CD4-positive, alpha-beta T cell treated with Interleukin-2 at 100 ng/mL for 4 hours (primary cell): Measurements from ENCODE around the gene TBC1D24.
A peak's percentile ranks its signal among the peaks of the same experiment; 100 is the strongest.

ENCODE experiments used
- DNase-seq: peaks from one replicate; pipeline ENCODE4 v3.0.0-alpha.2; 2020; ENCODE audit warnings: low spot score

The TBC1D24 gene

DNA sequence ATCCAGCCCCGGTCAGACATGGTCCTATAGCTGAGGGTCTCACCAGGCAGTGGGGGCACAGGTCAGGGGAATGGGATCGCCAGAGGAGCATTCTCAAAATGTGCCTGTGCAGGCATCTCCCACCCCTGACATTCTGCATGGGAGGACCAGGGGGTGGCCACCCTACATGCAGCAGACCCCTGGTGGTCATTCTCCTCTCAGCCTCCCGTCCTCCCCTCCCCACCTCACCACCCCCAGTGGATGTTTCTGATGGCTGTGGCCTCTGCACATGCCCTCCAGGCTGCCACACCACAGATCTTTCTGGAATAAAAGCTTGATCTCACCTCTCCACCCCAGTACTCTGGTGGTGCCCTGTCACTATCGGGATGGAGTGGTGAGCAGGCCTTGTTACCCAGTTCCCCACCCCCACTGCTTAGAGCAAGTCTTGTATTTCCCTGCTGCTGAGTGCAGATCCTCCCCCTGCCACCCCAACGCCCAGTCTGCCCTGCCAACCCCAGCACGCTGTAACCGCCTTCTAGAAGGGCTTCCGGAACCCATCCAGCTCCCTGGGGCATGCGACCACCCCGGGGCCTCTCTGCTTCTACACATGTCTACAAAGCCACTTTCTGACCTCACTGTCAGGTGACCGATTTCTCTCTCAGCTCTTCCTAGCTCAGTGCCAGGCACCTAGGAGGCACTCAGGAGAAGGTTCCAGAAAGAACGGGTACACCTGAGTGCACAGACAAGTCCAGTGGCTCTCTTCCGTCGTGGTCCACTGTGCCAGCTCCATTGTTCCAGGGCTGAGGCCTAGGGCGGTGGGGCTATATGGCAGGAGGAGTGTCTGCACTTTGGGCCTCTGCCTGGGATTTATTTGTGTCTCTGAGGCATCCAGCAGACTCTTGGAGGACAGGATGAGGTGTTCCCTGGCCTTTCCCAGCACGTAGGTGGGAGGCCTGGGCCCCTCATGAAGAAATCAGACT lies 9.3 kb downstream of the TBC1D24 start:
- DNase-seq, result no peak

DNA sequence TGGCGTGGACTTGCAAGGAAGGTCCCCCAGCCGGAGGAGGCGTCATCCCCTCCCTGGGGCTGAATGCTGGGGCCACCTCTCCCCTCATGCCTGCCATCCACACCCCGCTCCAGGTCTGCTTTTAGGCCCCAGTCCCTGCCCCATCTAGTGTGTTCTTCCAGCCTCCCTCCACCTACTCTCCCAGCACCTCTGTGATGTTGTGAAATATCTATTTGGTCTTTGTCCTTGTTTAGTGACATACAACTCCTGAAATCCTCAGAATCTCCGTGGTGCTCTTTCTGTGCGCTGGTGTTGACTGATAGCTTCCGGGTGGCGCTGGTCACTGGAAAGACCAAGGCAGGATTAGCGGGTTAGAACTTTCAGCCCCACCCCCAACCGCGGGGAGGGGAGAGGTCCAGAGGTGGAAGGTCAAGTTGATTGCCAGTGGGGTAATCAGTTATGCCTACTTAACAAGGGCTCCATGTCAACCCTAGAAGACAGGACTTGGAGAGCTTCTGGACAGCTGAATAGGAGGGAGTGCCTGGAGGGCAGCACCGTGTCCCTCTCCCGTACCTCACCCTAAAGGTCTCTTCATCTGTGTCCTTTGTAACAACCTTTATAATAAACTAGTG lies 10.1 kb downstream of the TBC1D24 start:
- DNase-seq, result no peak

DNA sequence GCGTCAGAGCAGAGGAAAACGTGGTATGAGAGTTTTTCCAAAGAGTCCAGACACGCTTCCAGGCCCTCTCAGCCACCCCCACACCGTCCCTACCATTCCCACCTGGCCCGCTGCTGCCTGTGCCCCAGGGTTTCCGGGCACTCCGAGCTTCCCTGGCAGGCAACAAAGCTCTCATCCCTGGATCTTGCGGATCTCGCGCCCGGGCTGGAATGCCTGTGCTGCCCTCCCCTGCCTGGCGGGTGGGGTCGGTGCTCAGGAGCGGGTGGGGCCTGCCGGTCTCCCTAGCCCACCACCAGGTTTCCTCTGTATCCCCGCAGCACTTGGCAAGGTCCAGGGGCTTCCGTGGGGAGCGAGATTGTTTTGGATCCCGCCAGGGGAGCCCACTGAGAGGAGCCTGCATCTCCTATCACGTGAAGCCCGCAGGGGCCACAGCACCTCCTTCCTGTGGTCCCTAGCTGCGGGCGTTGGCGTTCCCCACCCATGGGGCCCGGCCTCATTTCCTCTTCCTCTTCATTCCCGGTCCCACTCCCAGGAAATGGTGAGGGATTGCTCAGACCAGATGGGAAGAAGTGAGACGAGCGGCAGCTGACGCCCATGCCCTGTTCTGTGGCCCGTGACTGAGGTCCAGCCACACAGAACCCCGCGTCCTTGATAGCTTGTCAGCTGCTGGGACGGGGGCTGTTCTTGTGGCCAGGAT lies 11.0 kb downstream of the TBC1D24 start:
- no peak for DNase-seq

DNA sequence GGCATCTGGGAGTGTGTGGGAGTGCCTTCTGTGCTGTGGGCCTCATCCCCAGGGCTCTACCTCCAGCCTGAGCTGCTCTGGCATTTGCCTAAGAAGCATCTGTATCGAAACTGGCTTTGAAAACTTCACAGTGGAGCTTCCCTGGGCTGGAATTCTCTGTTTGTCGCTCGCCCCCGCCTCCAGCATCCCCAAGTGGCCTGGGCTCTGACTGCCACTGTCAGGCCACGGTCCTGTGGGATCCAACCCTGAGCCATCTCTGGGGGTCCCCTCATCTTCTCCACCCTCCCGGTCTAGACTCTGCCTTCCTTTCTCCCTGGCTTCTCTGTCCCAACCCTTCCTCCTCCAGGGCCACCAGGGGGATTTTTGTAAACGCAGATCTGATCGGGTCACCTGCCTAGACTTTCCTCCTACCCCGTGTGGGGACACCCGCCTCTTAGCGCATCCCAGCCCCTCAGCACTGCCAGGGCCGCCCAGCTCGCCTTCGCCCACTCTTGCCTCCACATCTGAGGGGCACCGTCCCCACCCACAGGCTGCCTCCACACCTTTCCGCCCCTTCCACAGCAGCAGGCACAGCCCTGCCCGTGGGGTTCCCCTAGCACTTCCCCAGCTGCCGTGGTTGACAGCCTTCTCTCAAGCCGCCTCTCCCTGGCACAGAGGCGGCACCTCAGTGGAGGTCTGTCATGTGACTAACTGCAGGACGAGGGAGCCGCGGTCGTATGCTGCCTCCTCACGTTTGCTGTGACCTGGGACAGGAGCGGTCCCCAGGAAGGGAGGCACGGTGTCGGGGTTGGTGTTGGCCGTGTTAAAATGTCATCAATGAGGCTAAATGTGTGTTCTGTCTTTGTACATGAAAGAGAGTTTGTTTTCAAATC lies 12.0 kb downstream of the TBC1D24 start:
- peak; percentile 83 for DNase-seq

DNA sequence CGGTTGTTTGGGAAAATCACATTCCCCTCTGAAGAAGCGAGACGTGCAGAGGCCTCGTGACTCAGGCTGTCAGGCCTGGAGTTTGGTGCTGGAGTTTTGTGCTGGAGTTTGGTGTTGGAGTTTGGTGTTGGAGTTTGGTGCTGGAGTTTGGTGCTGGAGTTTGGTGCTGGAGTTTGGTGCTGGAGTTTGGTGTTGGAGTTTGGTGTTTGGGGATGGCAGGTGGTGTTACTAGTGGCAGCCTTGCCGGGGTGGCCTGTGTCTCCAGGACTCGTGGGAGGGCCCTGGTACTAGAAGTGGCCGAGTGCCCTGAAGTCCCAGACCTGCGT lies 12.6 kb downstream of the TBC1D24 start:
- DNase-seq, result no peak

DNA sequence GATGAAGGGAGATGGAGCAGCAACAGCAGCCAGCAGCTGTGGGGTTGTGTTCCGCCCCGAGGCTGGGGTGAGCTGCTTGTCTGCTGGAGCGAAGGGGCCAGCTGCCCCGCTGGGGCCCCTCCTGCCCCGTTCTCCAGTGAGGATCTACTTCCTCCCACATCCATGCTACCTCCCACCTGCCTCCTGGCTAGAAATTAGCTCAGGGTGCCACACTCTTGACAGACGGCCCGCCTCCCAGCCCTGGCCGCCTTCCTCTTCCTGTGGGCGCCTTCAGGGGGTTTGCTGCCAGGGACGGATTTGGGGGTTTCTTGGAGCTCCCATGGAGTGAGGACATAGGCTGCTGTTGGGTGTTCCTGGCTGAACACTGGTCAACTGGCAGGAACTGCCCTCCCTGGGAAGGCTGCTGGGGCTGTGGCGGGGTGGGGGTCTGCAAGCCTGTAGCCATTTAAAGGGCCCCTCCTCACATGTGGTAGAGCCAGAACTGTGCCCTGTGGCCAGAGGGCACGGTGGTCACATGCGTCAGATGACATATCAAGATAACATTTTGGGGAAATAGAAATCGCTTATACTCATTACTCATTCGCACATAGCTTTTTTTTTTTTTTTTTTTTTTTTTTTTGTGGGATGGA lies 13.1 kb downstream of the TBC1D24 start:
- no peak for DNase-seq

DNA sequence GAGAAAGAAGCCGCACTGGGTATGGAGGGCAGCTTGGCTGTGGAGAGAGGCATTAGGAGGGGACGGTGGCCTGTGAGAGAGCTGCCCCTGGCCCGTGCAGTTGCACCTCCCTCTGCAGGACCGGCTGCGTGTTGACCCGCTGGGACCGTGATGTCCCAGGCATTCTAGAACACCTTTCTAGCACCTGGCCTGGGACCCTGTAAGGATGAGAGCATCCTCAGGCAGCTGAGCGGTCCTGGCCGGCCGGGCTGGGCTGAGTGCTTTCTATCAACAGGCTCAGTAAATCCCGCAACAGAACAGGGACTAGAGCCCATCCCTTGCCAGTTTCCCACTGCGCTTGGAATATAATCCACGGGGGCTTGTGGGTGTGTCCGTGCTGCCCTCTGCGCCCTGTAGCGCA lies 14.7 kb downstream of the TBC1D24 start:
- DNase-seq, result no peak

DNA sequence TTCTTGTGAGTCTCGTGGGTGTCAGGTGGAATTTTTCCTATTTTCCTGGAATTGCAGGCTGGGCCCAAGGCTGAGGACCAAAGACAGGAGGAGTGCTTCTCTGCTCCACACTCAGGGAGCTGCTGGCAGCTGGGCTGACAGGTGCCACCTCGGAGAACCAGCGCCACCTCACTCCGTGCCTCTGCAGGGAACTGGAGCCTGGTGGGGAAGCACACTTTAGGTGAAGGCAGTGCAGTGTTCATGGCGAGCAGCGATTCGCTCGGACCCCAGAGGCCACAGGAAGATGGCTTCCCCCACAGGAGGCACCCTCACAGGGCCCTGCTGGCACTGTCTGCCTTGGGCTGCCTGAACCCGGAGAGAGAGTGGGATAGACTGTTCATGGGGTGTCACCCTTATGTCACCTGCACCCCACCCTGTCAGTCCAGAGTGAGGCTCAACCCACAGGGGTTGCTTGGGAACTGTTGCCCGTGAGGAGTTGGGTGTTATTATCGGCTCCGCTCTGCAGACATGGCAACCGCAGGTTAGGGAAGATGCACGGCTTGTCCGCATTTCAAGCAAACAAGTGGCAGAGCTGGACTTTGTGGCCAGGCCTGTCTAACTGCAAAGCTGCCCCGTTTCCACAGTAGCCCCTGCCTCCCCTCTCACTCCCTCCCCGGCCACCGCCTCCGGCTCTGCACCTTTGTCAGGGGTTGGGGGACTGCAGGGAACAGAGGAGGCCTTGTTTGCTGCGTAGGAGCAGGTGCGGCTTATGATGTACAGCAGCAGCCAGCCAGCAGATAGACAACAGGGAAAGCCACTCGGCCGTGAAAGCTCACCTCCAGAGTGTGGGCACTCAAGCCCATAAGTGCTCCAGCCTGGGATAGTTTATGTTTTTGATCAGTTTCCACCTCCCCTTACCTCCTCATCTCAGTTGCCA lies 15.5 kb downstream of the TBC1D24 start:
- no peak for DNase-seq

DNA sequence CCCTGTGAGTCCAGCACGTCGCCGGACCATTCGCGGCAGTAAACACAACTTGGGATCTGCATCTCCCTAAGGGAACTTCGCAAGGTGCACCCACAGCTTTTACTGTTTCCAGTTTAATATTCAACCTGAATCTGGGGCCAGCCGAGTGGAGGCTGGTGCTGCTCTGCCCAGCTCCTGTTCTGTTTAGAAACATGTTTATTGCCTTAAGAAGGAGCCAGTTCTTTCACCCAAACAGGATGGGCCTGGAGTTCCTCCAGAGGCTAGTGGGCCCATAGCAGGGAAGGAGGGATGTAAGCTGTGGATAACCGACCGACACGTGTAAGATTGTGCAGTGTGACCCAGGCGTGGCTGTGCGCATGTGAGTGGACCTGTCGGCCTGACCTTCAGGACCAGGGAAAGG lies 17.4 kb downstream of the TBC1D24 start:
- no peak for DNase-seq

DNA sequence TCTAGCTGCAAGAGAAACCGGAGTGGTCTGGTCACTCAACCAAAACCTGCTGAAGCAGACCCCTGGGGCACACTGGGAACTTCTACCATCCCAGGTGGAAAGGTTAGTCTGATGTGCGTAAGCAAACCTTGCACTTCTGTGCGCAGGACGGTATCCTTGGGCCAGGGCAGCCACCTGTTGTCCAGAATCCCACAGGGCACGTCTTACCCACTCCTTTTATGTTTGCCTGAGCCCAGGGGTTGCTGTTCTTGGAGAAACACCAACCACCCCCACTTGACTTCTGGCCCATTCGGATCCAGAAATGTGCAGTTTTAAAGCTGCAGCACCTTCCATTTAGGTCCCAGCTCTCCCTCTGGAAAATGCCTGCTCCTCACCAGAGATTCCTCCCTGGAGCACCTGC lies 18.7 kb downstream of the TBC1D24 start:
- DNase-seq, result no peak

DNA sequence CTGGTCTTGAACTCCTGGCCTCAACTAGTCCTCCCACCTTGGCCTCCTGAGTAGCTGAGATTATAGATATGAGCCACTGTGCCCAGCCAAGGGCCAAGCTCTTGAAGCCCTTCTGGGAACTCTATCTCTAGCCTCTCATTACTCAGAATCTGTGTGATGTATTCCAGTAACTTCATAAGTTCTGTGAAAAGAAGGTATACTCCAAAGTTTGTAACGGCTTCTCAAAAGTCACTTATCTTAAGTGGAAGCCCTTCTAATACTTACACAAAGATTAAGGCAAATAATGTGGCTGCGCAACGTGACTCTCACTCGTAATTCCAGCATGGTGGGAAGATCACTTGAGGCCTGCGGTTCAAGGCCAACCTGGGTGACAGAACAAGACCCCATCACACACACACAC lies 19.7 kb downstream of the TBC1D24 start:
- no peak for DNase-seq

DNA sequence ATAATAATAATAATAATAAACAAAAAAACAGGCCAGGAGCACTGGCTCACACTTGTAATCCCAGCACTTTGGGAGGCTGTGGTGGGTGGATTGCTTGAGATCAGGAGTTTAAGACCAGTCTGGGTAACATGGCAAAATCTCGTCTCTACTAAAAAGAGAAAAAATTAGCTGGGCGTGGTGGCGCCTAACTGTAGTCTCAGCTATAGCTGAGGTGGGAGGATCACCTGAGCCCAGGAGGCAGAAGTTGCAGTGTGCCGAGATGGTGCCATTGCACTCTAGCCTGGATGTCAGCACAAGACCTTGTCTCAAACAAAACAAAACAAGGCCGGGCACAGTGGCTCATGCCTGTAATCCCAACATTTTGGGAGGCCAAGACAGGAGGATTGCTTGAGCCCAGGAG lies 20.1 kb downstream of the TBC1D24 start:
- no peak for DNase-seq

DNA sequence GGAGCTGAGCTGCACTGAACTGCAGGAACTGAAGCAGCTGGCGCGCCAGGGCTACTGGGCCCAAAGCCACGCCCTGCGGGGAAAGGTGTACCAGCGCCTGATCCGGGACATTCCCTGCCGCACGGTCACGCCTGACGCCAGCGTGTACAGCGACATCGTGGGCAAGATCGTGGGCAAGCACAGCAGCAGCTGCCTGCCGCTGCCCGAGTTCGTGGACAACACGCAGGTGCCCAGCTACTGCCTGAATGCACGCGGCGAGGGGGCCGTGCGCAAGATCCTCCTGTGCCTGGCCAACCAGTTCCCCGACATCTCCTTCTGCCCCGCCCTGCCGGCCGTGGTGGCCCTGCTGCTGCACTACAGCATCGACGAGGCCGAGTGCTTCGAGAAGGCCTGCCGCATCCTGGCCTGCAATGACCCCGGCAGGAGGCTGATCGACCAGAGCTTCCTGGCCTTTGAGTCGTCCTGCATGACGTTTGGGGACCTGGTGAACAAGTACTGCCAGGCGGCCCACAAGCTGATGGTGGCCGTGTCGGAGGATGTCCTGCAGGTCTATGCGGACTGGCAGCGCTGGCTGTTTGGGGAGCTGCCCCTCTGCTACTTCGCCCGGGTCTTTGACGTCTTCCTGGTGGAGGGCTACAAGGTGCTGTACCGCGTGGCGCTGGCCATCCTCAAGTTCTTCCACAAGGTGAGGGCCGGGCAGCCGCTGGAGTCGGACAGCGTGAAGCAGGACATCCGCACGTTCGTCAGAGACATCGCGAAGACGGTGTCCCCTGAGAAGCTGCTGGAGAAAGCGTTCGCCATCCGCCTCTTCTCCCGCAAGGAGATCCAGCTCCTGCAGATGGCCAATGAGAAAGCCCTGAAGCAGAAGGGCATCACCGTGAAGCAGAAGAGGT lies 21.5 kb downstream of the TBC1D24 start:
- DNase-seq, result no peak

DNA sequence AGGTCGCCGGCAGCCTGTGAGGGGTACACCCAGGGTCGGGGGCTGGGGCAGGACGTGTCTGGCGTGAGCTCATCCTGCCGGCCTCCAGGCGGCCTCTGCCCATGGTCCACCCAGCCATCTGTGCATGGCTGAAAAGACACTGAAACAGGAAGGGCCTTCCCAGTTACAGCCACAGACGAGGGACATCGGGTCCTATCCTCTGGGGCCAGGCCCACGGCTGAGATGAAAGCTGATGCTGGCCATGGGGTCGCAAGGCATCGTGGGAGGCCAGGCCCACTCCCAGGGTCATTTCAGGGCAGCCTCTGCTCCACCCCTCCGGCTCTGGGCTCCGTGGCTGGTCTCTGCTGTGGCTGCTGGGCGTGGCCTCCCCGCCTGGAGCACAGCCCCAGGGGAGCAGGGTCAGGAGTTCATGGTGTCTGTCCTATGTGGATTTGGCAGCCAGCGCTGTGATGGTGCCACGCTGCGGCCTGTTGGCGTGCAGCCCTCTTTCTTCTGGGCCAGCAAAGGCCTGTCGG lies 22.2 kb downstream of the TBC1D24 start:
- DNase-seq, result no peak

DNA sequence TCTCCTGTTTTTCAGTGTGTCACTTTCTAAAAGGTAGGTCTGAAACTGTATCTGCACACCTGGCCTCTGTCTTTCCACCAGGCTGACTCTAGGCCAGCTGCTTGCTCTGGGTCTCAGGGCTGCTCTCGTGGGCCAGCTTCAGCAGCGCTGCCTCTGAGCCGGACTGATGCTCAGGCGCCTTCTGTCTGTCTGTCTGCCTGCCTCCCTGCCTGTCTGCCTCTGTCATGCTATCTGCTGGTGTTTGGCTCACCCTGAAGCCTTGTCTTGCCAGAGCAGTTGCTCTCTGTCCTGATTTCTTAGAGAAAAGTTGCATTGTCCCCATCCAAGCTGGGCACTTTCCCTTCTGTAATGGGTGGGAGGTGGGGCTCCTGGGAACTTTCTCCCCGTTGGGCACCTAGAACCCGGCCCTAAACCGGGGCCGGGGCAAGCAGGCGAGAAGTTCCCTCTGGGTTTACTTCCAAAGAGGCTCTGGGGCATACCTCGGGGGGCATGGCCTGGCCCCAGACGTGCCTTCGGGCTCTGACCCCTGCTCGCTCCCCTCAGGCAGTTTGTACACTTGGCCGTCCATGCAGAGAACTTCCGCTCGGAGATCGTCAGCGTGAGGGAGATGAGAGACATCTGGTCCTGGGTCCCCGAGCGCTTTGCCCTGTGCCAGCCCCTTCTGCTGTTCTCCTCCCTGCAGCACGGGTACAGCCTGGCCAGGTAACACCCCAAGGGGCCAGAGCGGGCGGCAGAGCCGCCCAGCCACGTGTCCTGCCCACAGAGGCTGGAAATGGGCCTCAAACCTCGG lies 23.0 kb downstream of the TBC1D24 start:
- DNase-seq, result no peak

DNA sequence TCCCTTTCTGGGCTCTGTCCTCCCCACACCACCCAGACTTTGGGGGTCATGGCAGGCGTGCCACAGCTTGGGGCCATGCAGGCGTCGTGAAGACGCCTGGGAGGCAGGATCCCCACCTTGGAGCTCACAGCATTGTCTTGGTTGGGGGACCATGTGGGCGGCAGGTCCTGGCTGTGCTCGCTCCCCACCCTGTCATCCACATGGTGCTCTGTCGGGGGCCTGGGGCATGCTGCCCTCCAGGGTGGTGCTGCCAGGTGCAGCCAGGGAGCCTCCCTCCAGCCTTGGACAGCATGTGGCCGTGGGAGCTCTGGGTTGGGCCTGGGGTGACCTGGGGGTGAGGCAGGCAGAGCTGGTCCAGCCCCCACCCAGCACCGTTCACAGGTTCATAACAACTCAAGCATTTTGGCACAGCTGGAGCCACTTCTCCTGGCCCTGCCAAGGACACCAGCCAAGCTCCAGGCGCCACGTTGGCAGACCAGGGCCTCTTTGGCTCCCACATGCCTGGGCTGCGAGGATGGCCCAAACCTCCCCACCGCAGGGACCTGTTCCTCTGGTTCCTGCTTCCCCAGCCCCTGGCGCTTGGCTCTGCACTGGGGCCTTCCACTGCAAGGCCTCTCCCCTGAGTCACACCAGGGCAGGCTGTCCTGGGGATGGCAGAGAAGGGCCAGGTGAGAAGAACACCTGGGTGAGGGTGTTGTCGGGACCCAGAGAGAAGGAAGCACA lies 23.8 kb downstream of the TBC1D24 start:
- no peak for DNase-seq

DNA sequence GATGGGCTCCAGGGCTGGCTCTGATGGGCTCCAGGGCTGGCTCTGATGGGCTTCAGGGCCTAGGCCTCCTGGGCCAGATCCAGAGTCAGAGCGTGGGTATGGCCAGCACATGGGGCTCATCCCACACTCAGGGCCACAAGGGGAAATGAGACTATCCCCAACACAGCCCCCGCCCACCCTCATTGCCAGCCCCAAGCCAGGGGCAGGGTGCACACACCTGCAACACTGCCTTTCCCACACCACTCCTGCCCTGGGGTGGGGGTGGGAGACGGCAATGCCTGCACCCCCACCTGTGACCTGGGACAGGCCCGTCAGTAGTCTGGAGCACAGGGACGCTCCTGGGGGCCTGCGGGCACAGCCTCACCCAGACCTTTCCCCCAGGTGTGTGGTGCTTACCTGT lies 24.5 kb downstream of the TBC1D24 start:
- no peak for DNase-seq
